Mesothelial cell of epicardium (in vitro differentiated cells): ENCODE data around the gene PCBP4. TPM values are rescaled to one million over a fixed set of nuclear protein-coding genes. Genes with fewer than 3 reads are reported as not detected.

ENCODE experiments used
- DNase-seq, 2 experiments: peaks; one replicate each; pipeline ENCODE4 v3.0.0; 2021; ENCODE audit warnings: low spot score in 2 of 2; ENCODE audit not compliant: unreplicated experiment in 2 of 2
- H3K27ac Mint-ChIP-seq: 2 replicates; pipeline ENCODE4 v1.8.0; 2021; ENCODE audit warnings: mixed read lengths
- H3K27me3 Mint-ChIP-seq: 2 replicates; pipeline ENCODE4 v1.8.0; 2021; ENCODE audit warnings: low read depth, mixed read lengths
- H3K36me3 Mint-ChIP-seq: 2 replicates; pipeline ENCODE4 v1.8.0; 2021; ENCODE audit warnings: mixed read lengths
- H3K4me1 Mint-ChIP-seq: 2 replicates; pipeline ENCODE4 v1.8.0; 2021; ENCODE audit warnings: mixed read lengths
- H3K4me3 Mint-ChIP-seq: 2 replicates; pipeline ENCODE4 v1.8.0; 2021; ENCODE audit warnings: mild to moderate bottlenecking, moderate library complexity, mixed read lengths
- H3K9me3 Mint-ChIP-seq: 2 replicates; pipeline ENCODE4 v1.8.0; 2021; ENCODE audit warnings: mixed read lengths
- CTCF ChIP-seq: fragments of 200-600 bp; sonication (generic); IDR thresholded peaks from one replicate; pipeline ENCODE4 v1.5.0; 2021; ENCODE audit warnings: antibody characterized with exemption; ENCODE audit not compliant: unreplicated experiment
- total RNA-seq: library from RNA; stranded (reverse); gene quantifications from 3 replicates; pipeline ENCODE4 v1.2.1, GENCODE V29; 2021

PCBP4 gene
- total RNA-seq, 1 donor from 2014 or later = 62.0 TPM

GRCh38 chr3:51968170-51968775 lies 1.0 kb upstream of the PCBP4 start:
- DNase-seq = no peak
- H3K4me3 Mint-ChIP-seq = peak overlapping the region; percentile 86
- H3K27ac Mint-ChIP-seq = peak overlapping the region; percentile 83

GRCh38 chr3:51966922-51967383 lies 301 bp downstream of the PCBP4 start:
- no peak for TF ChIP-seq CTCF
- Mint-ChIP-seq H3K36me3 (no peaks in the 10 kb centered on the region), H3K4me3 (peak overlapping the region; percentile 78), H3K9me3 (no peaks in the 10 kb centered on the region), H3K27ac (peak overlapping the region; percentile 85), H3K4me1 (peaks cover 36% of the 10 kb centered on the region), H3K27me3 (no peaks in the 10 kb centered on the region)
- DNase-seq = no peak

More at GRCh38 chr3:51968170-51968775, 1.0 kb upstream of the PCBP4 start:
- peaks cover 36% of the 10 kb centered on the region for H3K4me1 Mint-ChIP-seq
- no peaks in the 10 kb centered on the region for H3K9me3 Mint-ChIP-seq
- no peaks in the 10 kb centered on the region for H3K27me3 Mint-ChIP-seq
- no peak for TF ChIP-seq CTCF
- H3K36me3 Mint-ChIP-seq = no peaks in the 10 kb centered on the region

- Mint-ChIP-seq H3K27ac (peak overlapping the region; percentile 85), H3K36me3 (no peaks in the 10 kb centered on the region), H3K4me1 (peaks cover 36% of the 10 kb centered on the region), H3K9me3 (no peaks in the 10 kb centered on the region), H3K27me3 (no peaks in the 10 kb centered on the region), H3K4me3 (peak overlapping the region; percentile 78)
- TF ChIP-seq CTCF = no peak
- no peak for DNase-seq
Measured at GRCh38 chr3:51966486-51966885, 768 bp downstream of the PCBP4 start.

- no peaks in the 10 kb centered on the region for H3K36me3 Mint-ChIP-seq
- H3K9me3 Mint-ChIP-seq = no peaks in the 10 kb centered on the region
- peak overlapping the region; percentile 78 for H3K4me3 Mint-ChIP-seq
- H3K27me3 Mint-ChIP-seq = no peaks in the 10 kb centered on the region
- TF ChIP-seq CTCF = no peak
- H3K4me1 Mint-ChIP-seq = peaks cover 36% of the 10 kb centered on the region
- peak overlapping the region; percentile 80 for H3K27ac Mint-ChIP-seq
- DNase-seq = no peak
Measured at GRCh38 chr3:51966016-51966415, 1.2 kb downstream of the PCBP4 start.

GRCh38 chr3:51964521-51964920 lies 2.7 kb downstream of the PCBP4 start:
- no peak for TF ChIP-seq CTCF
- peaks cover 36% of the 10 kb centered on the region for H3K4me1 Mint-ChIP-seq
- H3K4me3 Mint-ChIP-seq = no peak overlapping the region
- no peak overlapping the region for H3K27ac Mint-ChIP-seq
- no peaks in the 10 kb centered on the region for H3K9me3 Mint-ChIP-seq
- DNase-seq = no peak
- H3K36me3 Mint-ChIP-seq = no peaks in the 10 kb centered on the region
- H3K27me3 Mint-ChIP-seq = no peaks in the 10 kb centered on the region
